H1 (cell line): ENCODE results near the gene ODF4. TPM values are rescaled to one million over a fixed set of nuclear protein-coding genes. Genes with fewer than 3 reads are reported as not detected.
A peak's percentile ranks its signal among the peaks of the same experiment; 100 is the strongest.

Experiments used
- BRCA1 ChIP-seq: IDR thresholded peaks from 2 replicates; pipeline ENCODE4 v1.6.1; 2012; ENCODE audit warnings: low read depth, low read length, improper control_type of control experiment
- CHD7 ChIP-seq: fragments of 300-600 bp; sonication (generic); IDR thresholded peaks from 2 replicates; pipeline ENCODE4 v1.7.1; 2012; ENCODE audit warnings: low read length, moderate library complexity, mild to moderate bottlenecking, inconsistent platforms; ENCODE audit not compliant: insufficient replicate concordance
- GTF2F1 ChIP-seq: IDR thresholded peaks from 2 replicates; pipeline ENCODE4 v1.6.1; 2012; ENCODE audit warnings: low read depth, low read length, improper control_type of control experiment, borderline replicate concordance
- KDM4A ChIP-seq: IDR thresholded peaks from one replicate; pipeline ENCODE4 v1.7.1; 2012; ENCODE audit warnings: low read depth, mild to moderate bottlenecking, moderate library complexity, low read length, inconsistent platforms; ENCODE audit not compliant: severe bottlenecking
- MAFK ChIP-seq: IDR thresholded peaks from 2 replicates; pipeline ENCODE4 v1.6.1; 2012; ENCODE audit warnings: low read depth, mild to moderate bottlenecking, improper control_type of control experiment, low read length
- SP1 ChIP-seq: IDR thresholded peaks from 2 replicates; pipeline ENCODE4 v1.6.1; 2011; ENCODE audit warnings: low read depth, low read length
- TCF12 ChIP-seq: IDR thresholded peaks from 2 replicates; pipeline ENCODE4 v1.6.1; 2011; ENCODE audit warnings: low read depth, mild to moderate bottlenecking, low read length
- YY1 ChIP-seq: IDR thresholded peaks from 2 replicates; pipeline ENCODE4 v1.6.1; 2011; ENCODE audit warnings: low read depth, mild to moderate bottlenecking, low read length
- polyA plus RNA-seq, 7 experiments: library from polyadenylated mRNA; depleted of rRNA in 3 of 7; stranded (reverse) in 5 of 7; unstranded in 2 of 7; fragments of >200 nt in 5 of 7; fragments of 200-250 nt in 2 of 7; gene quantifications; 1 replicate in 5 of 7; 2 replicates in 1 of 7; 4 replicates in 1 of 7; pipeline versions ENCODE4 v1.2.1 to v1.2.3, GENCODE V29; 2011 to 2013; ENCODE audit warnings: missing spikeins in 2 of 7, mixed read lengths in 2 of 7
- total RNA-seq: library from RNA; stranded (reverse); fragmentation: NEBNext Ultra II Directional; extraction: Animal tissue kit (Norgen Biotek cat#: 25700); gene quantifications from 2 replicates; pipeline ENCODE4 v1.2.1, GENCODE V29; 2021

ODF4 gene
- total and polyA plus RNA-seq, 2 of the 8 experiments (the other 6 are each of a cell fraction or from before 2014, with no cell fraction given): not detected

GRCh38 chr17:8392274-8392673 lies 52.6 kb downstream of the ODF4 start (continued):
- no peak for TF ChIP-seq CHD7
- no peak for TF ChIP-seq YY1
- no peak for TF ChIP-seq GTF2F1
- no peak for TF ChIP-seq TCF12
- TF ChIP-seq MAFK: no peak
- TF ChIP-seq KDM4A: no peak
- TF ChIP-seq BRCA1: no peak
- 0 out of 2 replicates have a peak, but pooled peaks have one; percentile 51 for TF ChIP-seq SP1
